Measurements from ENCODE around the gene TNC.
A peak's percentile ranks its signal among the peaks of the same experiment; 100 is the strongest.

Gene TNC

GRCh38 chr9:115008536-115009270 is 109.3 kb downstream of the TNC start:
- H3K4me1 Mint-ChIP-seq (ENCODE audit: low read depth), result peaks cover 93% of the 10 kb centered on the region
- H3K27me3 Mint-ChIP-seq, result no peaks in the 10 kb centered on the region
- no peak for DNase-seq

GRCh38 chr9:115006660-115007059 is 111.3 kb downstream of the TNC start:
- Mint-ChIP-seq H3K27ac (peak overlapping the region; percentile 82), H3K4me1 (ENCODE audit: low read depth) (peaks cover 89% of the 10 kb centered on the region), H3K36me3 (ENCODE audit: low read depth) (no peaks in the 10 kb centered on the region), H3K4me3 (no peak overlapping the region), H3K9me3 (no peaks in the 10 kb centered on the region), H3K27me3 (no peaks in the 10 kb centered on the region)
- DNase-seq, result peak; percentile 46

More at GRCh38 chr9:115008536-115009270, 109.3 kb downstream of the TNC start:
- Mint-ChIP-seq H3K9me3 (no peaks in the 10 kb centered on the region), H3K27ac (peak overlapping the region; percentile 35), H3K36me3 (ENCODE audit: low read depth) (no peaks in the 10 kb centered on the region), H3K4me3 (no peak overlapping the region)

- peak overlapping the region; percentile 88 for H3K27ac Mint-ChIP-seq
These were observed 112.6 kb downstream of the TNC start for GRCh38 chr9:115005322-115005721.

GRCh38 chr9:115004545-115004944 is 113.4 kb downstream of the TNC start:
- Mint-ChIP-seq H3K27ac (peak overlapping the region; percentile 88), H3K4me3 (no peak overlapping the region), H3K9me3 (no peaks in the 10 kb centered on the region), H3K4me1 (ENCODE audit: low read depth) (peaks cover 93% of the 10 kb centered on the region), H3K27me3 (no peaks in the 10 kb centered on the region), H3K36me3 (ENCODE audit: low read depth) (peaks cover 2% of the 10 kb centered on the region)
- DNase-seq, result no peak

More at GRCh38 chr9:115005322-115005721, 112.6 kb downstream of the TNC start:
- Mint-ChIP-seq H3K4me1 (ENCODE audit: low read depth) (peaks cover 91% of the 10 kb centered on the region), H3K27me3 (no peaks in the 10 kb centered on the region), H3K9me3 (no peaks in the 10 kb centered on the region), H3K36me3 (ENCODE audit: low read depth) (no peaks in the 10 kb centered on the region), H3K4me3 (peak overlapping the region; percentile 20)
- DNase-seq, result no peak

GRCh38 chr9:115002371-115003120 is 115.4 kb downstream of the TNC start:
- peak overlapping the region; percentile 57 for H3K27ac Mint-ChIP-seq
- H3K9me3 Mint-ChIP-seq, result no peaks in the 10 kb centered on the region
- peaks cover 3% of the 10 kb centered on the region for H3K36me3 Mint-ChIP-seq (ENCODE audit: low read depth)
- DNase-seq, result no peak
- H3K4me3 Mint-ChIP-seq, result no peak overlapping the region
- H3K27me3 Mint-ChIP-seq, result no peaks in the 10 kb centered on the region
- H3K4me1 Mint-ChIP-seq (ENCODE audit: low read depth), result peaks cover 82% of the 10 kb centered on the region

- Mint-ChIP-seq H3K27ac (peak overlapping the region; percentile 83), H3K4me1 (ENCODE audit: low read depth) (peaks cover 80% of the 10 kb centered on the region), H3K36me3 (ENCODE audit: low read depth) (peaks cover 3% of the 10 kb centered on the region), H3K27me3 (no peaks in the 10 kb centered on the region), H3K4me3 (peak overlapping the region; percentile 78), H3K9me3 (no peaks in the 10 kb centered on the region)
- DNase-seq, result peak; percentile 59
These were observed 117.7 kb downstream of the TNC start for GRCh38 chr9:115000217-115000639.

- Mint-ChIP-seq H3K9me3 (no peaks in the 10 kb centered on the region), H3K4me3 (peak overlapping the region; percentile 53), H3K36me3 (ENCODE audit: low read depth) (peaks cover 3% of the 10 kb centered on the region), H3K4me1 (ENCODE audit: low read depth) (peaks cover 78% of the 10 kb centered on the region), H3K27me3 (no peaks in the 10 kb centered on the region), H3K27ac (no peak overlapping the region)
- DNase-seq, result no peak
These were observed 119.6 kb downstream of the TNC start for GRCh38 chr9:114998326-114998725.

- peaks cover 78% of the 10 kb centered on the region for H3K4me1 Mint-ChIP-seq (ENCODE audit: low read depth)
These were observed 122.2 kb downstream of the TNC start for GRCh38 chr9:114995681-114996221.

GRCh38 chr9:114994768-114995167 is 123.2 kb downstream of the TNC start:
- no peaks in the 10 kb centered on the region for H3K9me3 Mint-ChIP-seq
- peaks cover 79% of the 10 kb centered on the region for H3K4me1 Mint-ChIP-seq (ENCODE audit: low read depth)
- H3K36me3 Mint-ChIP-seq (ENCODE audit: low read depth), result peaks cover 2% of the 10 kb centered on the region
- H3K4me3 Mint-ChIP-seq, result no peak overlapping the region
- H3K27ac Mint-ChIP-seq, result no peak overlapping the region
- DNase-seq, result no peak
- no peaks in the 10 kb centered on the region for H3K27me3 Mint-ChIP-seq

More at GRCh38 chr9:114995681-114996221, 122.2 kb downstream of the TNC start:
- Mint-ChIP-seq H3K27me3 (no peaks in the 10 kb centered on the region), H3K27ac (no peak overlapping the region), H3K9me3 (no peaks in the 10 kb centered on the region), H3K36me3 (ENCODE audit: low read depth) (peaks cover 3% of the 10 kb centered on the region), H3K4me3 (no peak overlapping the region)
- no peak for DNase-seq

- DNase-seq, result no peak
- H3K36me3 Mint-ChIP-seq (ENCODE audit: low read depth), result no peaks in the 10 kb centered on the region
- H3K27ac Mint-ChIP-seq, result no peak overlapping the region
- H3K4me1 Mint-ChIP-seq (ENCODE audit: low read depth), result peaks cover 91% of the 10 kb centered on the region
- H3K9me3 Mint-ChIP-seq, result no peaks in the 10 kb centered on the region
- no peaks in the 10 kb centered on the region for H3K27me3 Mint-ChIP-seq
- H3K4me3 Mint-ChIP-seq, result no peak overlapping the region
These were observed 126.1 kb downstream of the TNC start for GRCh38 chr9:114991861-114992260.

GRCh38 chr9:114990901-114991300 is 127.1 kb downstream of the TNC start:
- Mint-ChIP-seq H3K9me3 (no peaks in the 10 kb centered on the region), H3K4me1 (ENCODE audit: low read depth) (peaks cover 88% of the 10 kb centered on the region), H3K36me3 (ENCODE audit: low read depth) (no peaks in the 10 kb centered on the region), H3K27ac (peak overlapping the region; percentile 95), H3K4me3 (no peak overlapping the region), H3K27me3 (no peaks in the 10 kb centered on the region)
- DNase-seq, result no peak

- H3K27ac Mint-ChIP-seq, result peak overlapping the region; percentile 95
- H3K4me1 Mint-ChIP-seq (ENCODE audit: low read depth), result peaks cover 82% of the 10 kb centered on the region
- H3K4me3 Mint-ChIP-seq, result peak overlapping the region; percentile 35
- no peaks in the 10 kb centered on the region for H3K9me3 Mint-ChIP-seq
- H3K36me3 Mint-ChIP-seq (ENCODE audit: low read depth), result no peaks in the 10 kb centered on the region
- H3K27me3 Mint-ChIP-seq, result no peaks in the 10 kb centered on the region
- peak; percentile 75 for DNase-seq
These were observed 128.2 kb downstream of the TNC start for GRCh38 chr9:114989600-114990410.

GRCh38 chr9:114988962-114989599 is 128.9 kb downstream of the TNC start:
- peak; percentile 69 for DNase-seq
- H3K36me3 Mint-ChIP-seq (ENCODE audit: low read depth), result no peaks in the 10 kb centered on the region

GRCh38 chr9:114987116-114987515 is 130.8 kb downstream of the TNC start:
- DNase-seq, result no peak
- no peaks in the 10 kb centered on the region for H3K9me3 Mint-ChIP-seq
- H3K4me1 Mint-ChIP-seq (ENCODE audit: low read depth), result peaks cover 58% of the 10 kb centered on the region
- H3K4me3 Mint-ChIP-seq, result no peak overlapping the region
- H3K27ac Mint-ChIP-seq, result no peak overlapping the region
- no peaks in the 10 kb centered on the region for H3K27me3 Mint-ChIP-seq
- no peaks in the 10 kb centered on the region for H3K36me3 Mint-ChIP-seq (ENCODE audit: low read depth)

More at GRCh38 chr9:114988962-114989599, 128.9 kb downstream of the TNC start:
- peak overlapping the region; percentile 95 for H3K27ac Mint-ChIP-seq
- H3K4me3 Mint-ChIP-seq, result peak overlapping the region; percentile 35
- H3K9me3 Mint-ChIP-seq, result no peaks in the 10 kb centered on the region
- H3K27me3 Mint-ChIP-seq, result no peaks in the 10 kb centered on the region
- H3K4me1 Mint-ChIP-seq (ENCODE audit: low read depth), result peaks cover 74% of the 10 kb centered on the region
